ENCODE data around the gene NGFR. TPM values are rescaled to one million over a fixed set of nuclear protein-coding genes. Genes with fewer than 3 reads are reported as not detected.
"Not testable (repeated sequence)": the region's sequence is repeated elsewhere in the genome, so short reads cannot be mapped to it uniquely, and the experiment has no call there.

NGFR gene
- total RNA-seq, 4 donors from 2014 or later, result 1.8 to 47.9 (median 9.9) TPM

GRCh38 chr17:49547566-49547965 lies 52.5 kb downstream of the NGFR start:
- intact Hi-C loops (cut with DNase I; ENCODE audit: low total_unique reads), result no loop called here
- TF ChIP-seq POLR2A (IDR thresholded peaks at IDR 0.05), result no peak
- no peak for TF ChIP-seq CTCF (IDR thresholded peaks at IDR 0.05)
- H3K4me3 ChIP-seq, result no peak overlapping the region
- H3K36me3 ChIP-seq, result no peaks in the 10 kb centered on the region
- H3K9me3 ChIP-seq, result no peaks in the 10 kb centered on the region
- no peaks in the 10 kb centered on the region for H3K27me3 ChIP-seq
- H3K27ac ChIP-seq, result no peak overlapping the region
- DNase-seq, result no peak
- H3K4me1 ChIP-seq, result no peaks in the 10 kb centered on the region

GRCh38 chr17:49548051-49548505 lies 53.0 kb downstream of the NGFR start:
- Histone ChIP-seq H3K36me3 (no peaks in the 10 kb centered on the region), H3K27me3 (no peaks in the 10 kb centered on the region), H3K4me1 (no peaks in the 10 kb centered on the region), H3K27ac (no peak overlapping the region), H3K9me3 (no peaks in the 10 kb centered on the region), H3K4me3 (no peak overlapping the region)
- intact Hi-C loops (cut with DNase I; ENCODE audit: low total_unique reads), result no loop called here
- no peak for TF ChIP-seq POLR2A (IDR thresholded peaks at IDR 0.05)
- no peak for TF ChIP-seq CTCF (IDR thresholded peaks at IDR 0.05)
- DNase-seq, result no peak

- no peaks in the 10 kb centered on the region for H3K9me3 ChIP-seq
- TF ChIP-seq CTCF (IDR thresholded peaks at IDR 0.05) (peak; percentile 25 to 38 (median 32)), POLR2A (IDR thresholded peaks at IDR 0.05) (no peak)
- H3K27ac ChIP-seq, result no peak overlapping the region
- intact Hi-C loops (cut with DNase I; ENCODE audit: low total_unique reads), result no loop called here
- no peaks in the 10 kb centered on the region for H3K27me3 ChIP-seq
- H3K4me3 ChIP-seq, result no peak overlapping the region
- no peak for DNase-seq
- no peaks in the 10 kb centered on the region for H3K4me1 ChIP-seq
- no peaks in the 10 kb centered on the region for H3K36me3 ChIP-seq
Measured at GRCh38 chr17:49548506-49549310, 53.6 kb downstream of the NGFR start.

- Histone ChIP-seq H3K4me3 (no peak overlapping the region), H3K9me3 (no peaks in the 10 kb centered on the region), H3K36me3 (no peaks in the 10 kb centered on the region), H3K27ac (no peak overlapping the region), H3K4me1 (no peaks in the 10 kb centered on the region), H3K27me3 (no peaks in the 10 kb centered on the region)
- TF ChIP-seq POLR2A (IDR thresholded peaks at IDR 0.05), result no peak
- TF ChIP-seq CTCF (IDR thresholded peaks at IDR 0.05), result no peak
- intact Hi-C loops (cut with DNase I; ENCODE audit: low total_unique reads), result no loop called here
- DNase-seq, result no peak
Measured at GRCh38 chr17:49549311-49549605, 54.2 kb downstream of the NGFR start.

GRCh38 chr17:49549691-49550678 lies 54.9 kb downstream of the NGFR start:
- no peak overlapping the region for H3K27ac ChIP-seq
- no peaks in the 10 kb centered on the region for H3K4me1 ChIP-seq
- H3K36me3 ChIP-seq, result no peaks in the 10 kb centered on the region
- H3K27me3 ChIP-seq, result no peaks in the 10 kb centered on the region
- H3K4me3 ChIP-seq, result no peak overlapping the region
- H3K9me3 ChIP-seq, result no peaks in the 10 kb centered on the region
- DNase-seq, result no peak
- TF ChIP-seq POLR2A (IDR thresholded peaks at IDR 0.05) (no peak), CTCF (IDR thresholded peaks at IDR 0.05) (no peak)
- intact Hi-C loops (cut with DNase I; ENCODE audit: low total_unique reads), result no loop called here

GRCh38 chr17:49550764-49551163 lies 55.7 kb downstream of the NGFR start:
- H3K4me1 ChIP-seq; DNase-seq; H3K27ac ChIP-seq; H3K9me3 ChIP-seq; H3K36me3 ChIP-seq; H3K27me3 ChIP-seq; H3K4me3 ChIP-seq; intact Hi-C loops (cut with DNase I; ENCODE audit: low total_unique reads): not testable (repeated sequence)
